Glutamatergic neuron (in vitro differentiated cells): ENCODE measurements around the gene DGKB. TPM values are rescaled to one million over a fixed set of nuclear protein-coding genes. Genes with fewer than 3 reads are reported as not detected.

Experiments used
- DNase-seq: peaks from one replicate; pipeline ENCODE4 v3.0.0; 2022
- H3K27ac Mint-ChIP-seq: one replicate; pipeline ENCODE4 v1.8.0; 2020; ENCODE audit warnings: mild to moderate bottlenecking, mixed read lengths, inconsistent platforms; ENCODE audit not compliant: unreplicated experiment
- H3K27me3 Mint-ChIP-seq: one replicate; pipeline ENCODE4 v1.8.0; 2020; ENCODE audit warnings: mild to moderate bottlenecking, moderate library complexity, mixed read lengths, inconsistent platforms; ENCODE audit not compliant: unreplicated experiment
- H3K36me3 Mint-ChIP-seq: one replicate; pipeline ENCODE4 v1.8.0; 2020; ENCODE audit warnings: mild to moderate bottlenecking, mixed read lengths, inconsistent platforms; ENCODE audit not compliant: unreplicated experiment
- H3K4me1 Mint-ChIP-seq: one replicate; pipeline ENCODE4 v1.8.0; 2020; ENCODE audit warnings: mild to moderate bottlenecking, low read depth, mixed read lengths, inconsistent platforms; ENCODE audit not compliant: unreplicated experiment
- H3K4me3 Mint-ChIP-seq: one replicate; pipeline ENCODE4 v1.8.0; 2020; ENCODE audit warnings: mild to moderate bottlenecking, mixed read lengths, inconsistent platforms; ENCODE audit not compliant: unreplicated experiment
- H3K9me3 Mint-ChIP-seq: one replicate; pipeline ENCODE4 v1.8.0; 2020; ENCODE audit warnings: mild to moderate bottlenecking, moderate library complexity, mixed read lengths, inconsistent platforms; ENCODE audit not compliant: unreplicated experiment
- CTCF ChIP-seq: fragments of 200-600 bp; sonication (generic); IDR thresholded peaks from one replicate; pipeline ENCODE4 v1.5.0; 2021; ENCODE audit not compliant: partially characterized antibody, unreplicated experiment
- total RNA-seq: library from RNA; stranded (reverse); fragmentation: NEBNext Ultra II Directional; extraction: Animal tissue kit (Norgen Biotek cat#: 25700); gene quantifications from one replicate; pipeline ENCODE4 v1.2.1, GENCODE V29; 2021; ENCODE audit not compliant: unreplicated experiment

Gene DGKB
- total RNA-seq, 1 donor from 2014 or later: 57.8 TPM

GRCh38 chr7:14835384-14835783, 67.2 kb downstream of the DGKB start:
- no peak for TF ChIP-seq CTCF
- Mint-ChIP-seq H3K27ac (no peak overlapping the region), H3K4me3 (no peak overlapping the region), H3K36me3 (no peaks in the 10 kb centered on the region), H3K27me3 (no peaks in the 10 kb centered on the region), H3K4me1 (peaks cover 20% of the 10 kb centered on the region), H3K9me3 (no peaks in the 10 kb centered on the region)
- DNase-seq: no peak

- Mint-ChIP-seq H3K27me3 (no peaks in the 10 kb centered on the region), H3K9me3 (no peaks in the 10 kb centered on the region), H3K27ac (no peak overlapping the region), H3K36me3 (no peaks in the 10 kb centered on the region), H3K4me1 (peaks cover 20% of the 10 kb centered on the region), H3K4me3 (no peak overlapping the region)
- TF ChIP-seq CTCF: no peak
- no peak for DNase-seq
Observed at GRCh38 chr7:14834883-14835282, 67.7 kb downstream of the DGKB start.

- H3K9me3 Mint-ChIP-seq: no peaks in the 10 kb centered on the region
- H3K4me1 Mint-ChIP-seq: peaks cover 20% of the 10 kb centered on the region
- no peaks in the 10 kb centered on the region for H3K36me3 Mint-ChIP-seq
- H3K27ac Mint-ChIP-seq: no peak overlapping the region
- DNase-seq: no peak
- no peak overlapping the region for H3K4me3 Mint-ChIP-seq
- no peaks in the 10 kb centered on the region for H3K27me3 Mint-ChIP-seq
- TF ChIP-seq CTCF: no peak
Observed at GRCh38 chr7:14834456-14834855, 68.1 kb downstream of the DGKB start.

GRCh38 chr7:14833707-14834106, 68.8 kb downstream of the DGKB start:
- no peak for DNase-seq
- Mint-ChIP-seq H3K4me3 (no peak overlapping the region), H3K4me1 (peaks cover 20% of the 10 kb centered on the region)

GRCh38 chr7:14828053-14828452, 74.5 kb downstream of the DGKB start:
- peaks cover 4% of the 10 kb centered on the region for H3K4me1 Mint-ChIP-seq
- no peaks in the 10 kb centered on the region for H3K27me3 Mint-ChIP-seq
- no peak overlapping the region for H3K27ac Mint-ChIP-seq
- no peak overlapping the region for H3K4me3 Mint-ChIP-seq
- TF ChIP-seq CTCF: no peak
- no peak for DNase-seq
- H3K9me3 Mint-ChIP-seq: no peaks in the 10 kb centered on the region
- H3K36me3 Mint-ChIP-seq: peaks cover 3% of the 10 kb centered on the region

More at GRCh38 chr7:14833707-14834106, 68.8 kb downstream of the DGKB start:
- Mint-ChIP-seq H3K36me3 (peaks cover 1% of the 10 kb centered on the region), H3K9me3 (no peaks in the 10 kb centered on the region), H3K27me3 (no peaks in the 10 kb centered on the region), H3K27ac (no peak overlapping the region)
- TF ChIP-seq CTCF: no peak
